Thoracic aorta (tissue), 2 donors: Measurements from ENCODE around the gene CARHSP1. TPM values are rescaled to one million over a fixed set of nuclear protein-coding genes. Genes with fewer than 3 reads are reported as not detected.
"Not testable (repeated sequence)": the region's sequence is repeated elsewhere in the genome, so short reads cannot be mapped to it uniquely, and the experiment has no call there.

ENCODE experiments used
- ATAC-seq: fragments of 150-250 bp; one replicate; pipeline ENCODE4 v1.8.0; 2017; ENCODE audit warnings: low read depth; ENCODE audit not compliant: insufficient number of reproducible peaks, low FRiP score
- DNase-seq: peaks from one replicate; pipeline ENCODE4 v3.0.0-alpha.2; 2020; ENCODE audit warnings: low spot score
- H3K27ac ChIP-seq, 2 donors: fragments of 200-600 bp; sonication (generic); 1 replicate in 1 of 2; 2 replicates in 1 of 2; pipeline ENCODE4 v1.5.1; 2016; ENCODE audit warnings: mild to moderate bottlenecking in 2 of 2, moderate library complexity in 2 of 2
- H3K27me3 ChIP-seq: fragments of 200-600 bp; sonication (generic); replicated peaks from 2 replicates; pipeline ENCODE4 v1.6.0; 2016; ENCODE audit warnings: mild to moderate bottlenecking; ENCODE audit not compliant: insufficient read depth
- H3K36me3 ChIP-seq: fragments of 200-600 bp; sonication (generic); one replicate; pipeline ENCODE4 v1.5.1; 2016
- H3K4me1 ChIP-seq, 2 donors: fragments of 200-600 bp; sonication (generic); 1 replicate in 1 of 2; 2 replicates in 1 of 2; pipeline versions ENCODE4 v1.5.1 to v1.6.0; 2016; ENCODE audit warnings: low read depth in 2 of 2, mild to moderate bottlenecking in 1 of 2; ENCODE audit not compliant: control insufficient read depth in 1 of 2
- H3K4me3 ChIP-seq: fragments of 200-600 bp; sonication (generic); 2 replicates; pipeline ENCODE4 v1.5.1; 2016; ENCODE audit warnings: mild to moderate bottlenecking
- H3K9me3 ChIP-seq: fragments of 200-600 bp; sonication (generic); 2 replicates; pipeline ENCODE4 v1.5.1; 2016
- total RNA-seq, 2 donors: library from RNA; depleted of rRNA; stranded (reverse); fragments of >200 nt; gene quantifications; one replicate each; pipeline versions ENCODE4 v1.1.0 to v1.2.3, GENCODE V29; 2016
- TF ChIP-seq, protein P1 (sequence below): fragments of 200-600 bp; sonication (generic); IDR thresholded peaks from one replicate; pipeline ENCODE4 v1.5.1; 2019; ENCODE audit warnings: antibody characterized with exemption

Gene CARHSP1
- total RNA-seq, 2 donors from 2014 or later = 62.7 to 100 TPM

DNA sequence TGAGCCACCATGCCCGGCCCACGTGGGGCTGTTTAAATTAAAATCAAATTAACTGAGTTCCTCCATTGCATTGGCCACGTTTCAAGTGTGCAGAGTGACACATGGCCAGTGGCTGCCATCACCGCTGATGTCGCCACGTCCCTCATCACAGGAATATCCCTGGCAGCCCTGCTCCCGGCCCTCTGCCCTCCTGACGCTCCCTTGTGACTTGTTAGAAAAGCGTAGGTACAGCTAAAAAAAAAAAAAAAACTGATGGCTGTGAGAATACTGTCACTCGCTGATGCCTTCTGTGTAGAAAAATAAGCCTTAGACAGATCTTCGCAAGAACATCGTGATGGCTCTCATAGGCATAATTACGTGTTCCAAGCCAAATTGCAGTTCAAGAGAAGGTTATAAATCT lies 21.7 kb downstream of the CARHSP1 start:
- H3K27me3 ChIP-seq = no peaks in the 10 kb centered on the region
- TF ChIP-seq, protein P1, sequence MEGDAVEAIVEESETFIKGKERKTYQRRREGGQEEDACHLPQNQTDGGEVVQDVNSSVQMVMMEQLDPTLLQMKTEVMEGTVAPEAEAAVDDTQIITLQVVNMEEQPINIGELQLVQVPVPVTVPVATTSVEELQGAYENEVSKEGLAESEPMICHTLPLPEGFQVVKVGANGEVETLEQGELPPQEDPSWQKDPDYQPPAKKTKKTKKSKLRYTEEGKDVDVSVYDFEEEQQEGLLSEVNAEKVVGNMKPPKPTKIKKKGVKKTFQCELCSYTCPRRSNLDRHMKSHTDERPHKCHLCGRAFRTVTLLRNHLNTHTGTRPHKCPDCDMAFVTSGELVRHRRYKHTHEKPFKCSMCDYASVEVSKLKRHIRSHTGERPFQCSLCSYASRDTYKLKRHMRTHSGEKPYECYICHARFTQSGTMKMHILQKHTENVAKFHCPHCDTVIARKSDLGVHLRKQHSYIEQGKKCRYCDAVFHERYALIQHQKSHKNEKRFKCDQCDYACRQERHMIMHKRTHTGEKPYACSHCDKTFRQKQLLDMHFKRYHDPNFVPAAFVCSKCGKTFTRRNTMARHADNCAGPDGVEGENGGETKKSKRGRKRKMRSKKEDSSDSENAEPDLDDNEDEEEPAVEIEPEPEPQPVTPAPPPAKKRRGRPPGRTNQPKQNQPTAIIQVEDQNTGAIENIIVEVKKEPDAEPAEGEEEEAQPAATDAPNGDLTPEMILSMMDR = no peak
- no peak overlapping the region for H3K4me3 ChIP-seq
- H3K4me1 ChIP-seq = peaks cover 0 to 7% of the 10 kb centered on the region in 2 donors
- H3K36me3 ChIP-seq = peaks cover 13% of the 10 kb centered on the region
- H3K9me3 ChIP-seq = no peaks in the 10 kb centered on the region
- ATAC-seq = no peak
- H3K27ac ChIP-seq = no peak overlapping the region
- DNase-seq = no peak

DNA sequence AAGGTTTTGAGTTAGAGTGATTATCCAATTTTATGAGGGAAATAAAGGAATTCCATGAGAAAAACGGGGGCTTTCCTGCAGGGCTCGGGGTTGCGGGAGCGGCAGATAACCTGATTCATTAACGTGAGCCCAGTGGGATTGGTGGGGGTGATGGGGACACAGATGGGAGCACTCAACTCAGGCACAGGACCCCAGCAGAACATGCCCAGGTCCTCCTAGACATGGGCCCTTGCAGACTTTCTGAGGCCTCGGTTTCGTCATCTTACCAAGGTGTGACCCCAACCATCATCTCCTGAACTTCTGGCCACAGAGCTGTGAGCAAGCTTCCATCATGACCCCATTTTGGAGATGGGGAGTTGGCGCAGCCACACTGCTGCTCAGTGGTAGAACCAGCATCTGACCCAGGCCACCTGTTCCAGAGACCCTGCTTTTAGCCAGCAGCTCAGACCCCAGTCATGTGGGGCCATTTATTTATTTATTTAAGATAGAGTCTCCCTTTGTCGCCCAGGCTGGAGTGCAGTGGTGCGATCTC lies 22.3 kb downstream of the CARHSP1 start:
- Histone ChIP-seq H3K27me3 (no peaks in the 10 kb centered on the region), H3K4me1 (peaks cover 0 to 7% of the 10 kb centered on the region in 2 donors), H3K9me3 (no peaks in the 10 kb centered on the region), H3K4me3 (no peak overlapping the region), H3K36me3 (peaks cover 13% of the 10 kb centered on the region), H3K27ac (no peak overlapping the region)
- ATAC-seq (no peak), DNase-seq (no peak)
- TF ChIP-seq, protein P1 = no peak

DNA sequence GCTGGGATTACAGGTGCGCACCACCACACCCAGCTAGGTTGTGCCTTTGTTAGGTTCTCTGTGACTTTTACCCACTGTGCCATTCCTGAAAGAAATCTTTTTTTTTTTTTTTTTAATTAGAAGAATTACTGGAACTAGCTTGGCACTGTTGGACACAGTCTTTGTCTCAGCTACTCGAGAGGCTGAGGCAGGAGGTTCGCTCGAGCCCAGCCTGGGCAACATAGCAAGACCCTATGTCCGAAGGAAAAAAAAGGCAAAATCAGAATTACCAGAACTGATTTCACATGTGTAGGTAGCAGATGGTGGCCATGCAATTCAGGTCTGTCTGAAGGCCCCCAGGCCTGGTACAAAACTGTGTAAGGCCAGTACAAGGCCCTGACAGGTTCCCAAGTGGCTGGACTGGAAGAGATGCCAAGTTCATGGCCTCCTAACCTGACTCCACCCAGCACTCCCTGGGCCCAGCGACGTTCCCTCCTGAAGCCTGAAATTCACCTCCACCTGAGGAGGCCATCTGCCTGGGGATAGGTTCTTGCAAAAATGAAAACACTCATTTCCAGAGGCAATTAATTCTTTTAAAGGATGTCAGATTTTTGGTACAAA lies 23.0 kb downstream of the CARHSP1 start:
- Histone ChIP-seq H3K4me3 (no peak overlapping the region), H3K4me1 (peaks cover 0 to 7% of the 10 kb centered on the region in 2 donors), H3K36me3 (peaks cover 13% of the 10 kb centered on the region), H3K27ac (no peak overlapping the region), H3K9me3 (no peaks in the 10 kb centered on the region), H3K27me3 (no peaks in the 10 kb centered on the region)
- ATAC-seq (no peak), DNase-seq (no peak)
- TF ChIP-seq, protein P1 = no peak

DNA sequence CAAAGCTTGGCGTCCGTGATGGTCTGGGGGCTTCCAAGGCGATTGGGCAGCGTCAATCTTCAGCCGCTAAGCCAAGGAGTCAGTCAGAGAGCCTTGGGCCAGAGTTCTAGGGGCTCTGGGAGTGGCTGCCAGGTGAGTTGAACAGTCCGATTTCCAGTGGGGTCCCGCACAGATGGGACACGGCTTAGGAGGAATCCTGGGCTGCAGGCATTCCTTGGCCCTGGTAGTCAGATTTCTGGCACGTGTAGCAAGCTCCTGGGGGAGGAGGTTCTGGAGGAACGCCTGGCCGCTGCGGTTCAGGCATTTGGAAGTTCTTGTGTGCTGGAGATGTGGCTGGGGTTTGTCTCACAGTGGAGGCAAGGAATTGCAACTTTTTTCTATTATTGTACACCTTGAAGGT lies 25.5 kb downstream of the CARHSP1 start:
- H3K4me1 ChIP-seq, H3K27ac ChIP-seq, DNase-seq, H3K4me3 ChIP-seq, H3K9me3 ChIP-seq, H3K36me3 ChIP-seq, ATAC-seq, H3K27me3 ChIP-seq: not testable (repeated sequence)

DNA sequence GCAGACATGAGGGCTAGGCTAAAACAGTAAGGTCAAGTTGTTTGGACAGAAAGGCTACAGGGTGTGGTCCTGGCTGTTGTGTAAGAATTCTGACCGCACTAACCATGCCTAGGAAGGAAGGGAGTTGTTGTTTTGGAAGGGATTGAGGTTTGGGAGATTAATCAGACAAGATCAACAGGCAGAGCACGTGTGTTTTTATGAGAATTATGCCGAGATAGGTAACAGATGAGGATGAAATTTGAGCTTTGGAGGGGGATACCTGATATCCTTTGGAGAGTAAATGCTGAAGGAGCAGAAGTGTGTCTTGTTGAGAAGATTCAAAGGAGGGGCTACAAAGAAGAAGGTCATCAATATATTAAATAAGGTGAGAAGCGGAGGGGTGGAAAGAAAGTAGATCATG lies 26.8 kb downstream of the CARHSP1 start:
- H3K36me3 ChIP-seq, ATAC-seq, H3K4me1 ChIP-seq, H3K27ac ChIP-seq, H3K9me3 ChIP-seq, DNase-seq, H3K27me3 ChIP-seq, H3K4me3 ChIP-seq: not testable (repeated sequence)

DNA sequence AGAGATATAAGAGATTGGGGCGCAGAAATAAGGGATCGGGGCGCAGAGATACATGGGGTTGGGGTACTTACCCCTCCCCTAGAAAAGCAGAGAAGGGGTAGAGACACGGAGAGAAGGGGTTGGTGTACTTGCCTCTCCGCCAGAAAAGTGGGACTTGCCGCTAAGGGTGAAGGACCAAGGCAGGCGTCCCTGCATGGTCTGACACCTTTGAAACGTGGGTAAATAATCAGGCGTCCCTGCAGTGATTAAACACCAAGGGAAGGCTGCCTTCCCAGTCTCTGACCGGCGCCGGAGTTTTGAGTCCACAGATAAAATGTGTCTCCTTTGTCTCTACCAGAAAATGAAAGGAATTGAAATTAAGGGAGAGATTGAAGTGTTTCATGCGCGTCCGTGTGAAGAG lies 31.2 kb downstream of the CARHSP1 start:
- DNase-seq, H3K9me3 ChIP-seq, H3K27ac ChIP-seq, H3K36me3 ChIP-seq, H3K27me3 ChIP-seq, H3K4me3 ChIP-seq, H3K4me1 ChIP-seq, ATAC-seq: not testable (repeated sequence)

DNA sequence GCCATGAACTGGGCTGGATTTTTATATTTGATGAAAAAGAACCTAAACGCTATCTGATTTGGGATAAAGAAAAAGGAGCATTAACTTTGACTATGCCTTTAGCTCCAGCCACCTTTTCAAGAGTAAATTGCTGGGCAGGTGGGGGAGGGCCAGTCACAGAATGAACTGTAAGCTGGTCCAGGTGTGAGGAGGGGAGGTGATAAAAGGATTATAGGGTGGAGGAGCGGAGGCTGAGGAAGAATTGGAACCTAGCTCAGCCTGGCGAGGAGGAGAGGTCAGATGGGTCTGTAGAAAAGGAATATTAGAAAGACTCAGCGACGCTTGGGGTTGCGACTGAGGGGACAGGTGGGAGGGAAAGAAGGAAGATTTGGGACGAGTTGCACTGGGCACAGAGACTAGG lies 32.0 kb downstream of the CARHSP1 start:
- H3K4me3 ChIP-seq, H3K27ac ChIP-seq, H3K9me3 ChIP-seq, ATAC-seq, H3K4me1 ChIP-seq, DNase-seq, H3K36me3 ChIP-seq, H3K27me3 ChIP-seq: not testable (repeated sequence)
